PC-3 (cell line): ENCODE results near the gene PRR5. TPM values are rescaled to one million over a fixed set of nuclear protein-coding genes. Genes with fewer than 3 reads are reported as not detected.
"Not testable (repeated sequence)": the region's sequence is repeated elsewhere in the genome, so short reads cannot be mapped to it uniquely, and the experiment has no call there.

ENCODE experiments used
- ATAC-seq: fragments of 200-7000 bp; cut with Tn5 transposase; 2 replicates; pipeline ENCODE4 v1.9.1; 2020; ENCODE audit warnings: mild to moderate bottlenecking, moderate library complexity
- Bru-seq: library from RNA; stranded (reverse); fragments of 400-500 nt; gene quantifications from one replicate; lab custom pipeline; 2021; lab: Mats Ljungman, UMichigan
- BruChase-seq, 2 experiments: library from RNA; stranded (reverse); fragments of 400-500 nt; gene quantifications; one replicate each; lab custom pipeline; 2021; lab: Mats Ljungman, UMichigan
- BruUV-seq: library from RNA; stranded (reverse); fragments of 400-500 nt; replicated peaks from 2 replicates; lab custom pipeline; 2021; lab: Mats Ljungman, UMichigan
- CTCF ChIA-PET: fragments of 300-600 bp; sonication (Branson Sonifier 250); formaldehyde crosslinking; loops from one replicate; lab custom pipeline; 2022; ENCODE audit warnings: antibody characterized with exemption; lab: Charles Lee
- POLR2A ChIA-PET: fragments of 300-600 bp; sonication (Branson Sonifier 250); formaldehyde crosslinking; loops from one replicate; lab custom pipeline; 2022; ENCODE audit warnings: antibody characterized with exemption; ENCODE audit not compliant: unreplicated experiment; lab: Charles Lee
- DNase-seq: peaks from one replicate; pipeline ENCODE4 v3.0.0-alpha.2; 2015
- H2AFZ ChIP-seq: fragments of 300-600 bp; sonication (generic); 2 replicates; pipeline ENCODE4 v1.6.0; 2016; ENCODE audit warnings: antibody characterized with exemption, low read length
- H3F3A ChIP-seq: fragments of 300-600 bp; sonication (generic); one replicate; pipeline ENCODE4 v1.6.0; 2017; ENCODE audit warnings: antibody characterized with exemption, low read length, control low read depth, mild to moderate bottlenecking; ENCODE audit not compliant: unreplicated experiment
- H3K27ac ChIP-seq: fragments of 300-600 bp; sonication (generic); 2 replicates; pipeline ENCODE4 v1.5.1; 2016; ENCODE audit warnings: mild to moderate bottlenecking, low read length
- H3K27me3 ChIP-seq: fragments of 300-600 bp; sonication (generic); 2 replicates; pipeline ENCODE4 v1.6.1; 2016; ENCODE audit warnings: low read length, mixed read lengths
- H3K36me3 ChIP-seq: fragments of 300-600 bp; sonication (generic); 2 replicates; pipeline ENCODE4 v1.6.1; 2016; ENCODE audit warnings: low read depth, mixed run types, low read length, mixed read lengths
- H3K4me1 ChIP-seq: fragments of 300-600 bp; sonication (generic); 2 replicates; pipeline ENCODE4 v1.5.1; 2016; ENCODE audit warnings: low read length; ENCODE audit not compliant: insufficient read depth
- H3K4me2 ChIP-seq: fragments of 300-600 bp; sonication (generic); 2 replicates; pipeline ENCODE4 v1.6.0; 2016; ENCODE audit warnings: low read length
- H3K4me3 ChIP-seq: fragments of 300-600 bp; sonication (generic); 2 replicates; pipeline ENCODE4 v1.5.1; 2016; ENCODE audit warnings: mild to moderate bottlenecking, low read length, mixed read lengths
- H3K79me2 ChIP-seq: fragments of 300-600 bp; sonication (generic); 2 replicates; pipeline ENCODE4 v1.6.1; 2017; ENCODE audit warnings: low read length, mixed read lengths
- H3K9ac ChIP-seq: fragments of 300-600 bp; sonication (generic); 2 replicates; pipeline ENCODE4 v1.6.0; 2016; ENCODE audit warnings: mild to moderate bottlenecking, low read length
- H3K9me2 ChIP-seq: fragments of 300-600 bp; sonication (generic); replicated peaks from 2 replicates; pipeline ENCODE4 v1.6.1; 2016; ENCODE audit warnings: mixed run types, low read length, mixed read lengths
- H3K9me3 ChIP-seq: fragments of 300-600 bp; sonication (generic); 2 replicates; pipeline ENCODE4 v1.6.1; 2016; ENCODE audit warnings: low read length, mixed read lengths
- H4K20me1 ChIP-seq: fragments of 300-600 bp; sonication (generic); 2 replicates; pipeline ENCODE4 v1.6.1; 2016; ENCODE audit warnings: low read length, mixed read lengths
- EZH2 ChIP-seq: fragments of 300-600 bp; sonication (generic); IDR thresholded peaks from one replicate; pipeline ENCODE4 v1.6.1; 2017; ENCODE audit warnings: antibody characterized with exemption, mild to moderate bottlenecking, low read length; ENCODE audit not compliant: unreplicated experiment
- EZH2phosphoT487 ChIP-seq: fragments of 300-600 bp; sonication (generic); IDR thresholded peaks from 2 replicates; pipeline ENCODE4 v1.6.1; 2018; ENCODE audit warnings: mild to moderate bottlenecking, antibody characterized with exemption, low read length, borderline replicate concordance
- intact Hi-C: fragments of 100-400 bp; cut with micrococcal nuclease; formaldehyde crosslinking; loops from 2 replicates; pipeline ENCODE4 v1.9.0; 2023
- long read RNA-seq: library from polyadenylated mRNA; unstranded; transcript quantifications from one replicate; pipeline ENCODE4 v2.0.0, GENCODE V29; 2021; ENCODE audit not compliant: unreplicated experiment
- total RNA-seq: library from RNA; depleted of rRNA; stranded (reverse); fragments of >200 nt; gene quantifications from 2 replicates; pipeline ENCODE4 v1.2.3, GENCODE V29; 2014; rRNA removed
- TF ChIP-seq, protein P1 (sequence below): fragments of 300-600 bp; sonication (generic); conservative IDR thresholded peaks from 2 replicates; pipeline ENCODE4 v1.5.1; 2017; ENCODE audit warnings: antibody characterized with exemption, low read depth, mild to moderate bottlenecking, low read length

PRR5 gene, protein sequence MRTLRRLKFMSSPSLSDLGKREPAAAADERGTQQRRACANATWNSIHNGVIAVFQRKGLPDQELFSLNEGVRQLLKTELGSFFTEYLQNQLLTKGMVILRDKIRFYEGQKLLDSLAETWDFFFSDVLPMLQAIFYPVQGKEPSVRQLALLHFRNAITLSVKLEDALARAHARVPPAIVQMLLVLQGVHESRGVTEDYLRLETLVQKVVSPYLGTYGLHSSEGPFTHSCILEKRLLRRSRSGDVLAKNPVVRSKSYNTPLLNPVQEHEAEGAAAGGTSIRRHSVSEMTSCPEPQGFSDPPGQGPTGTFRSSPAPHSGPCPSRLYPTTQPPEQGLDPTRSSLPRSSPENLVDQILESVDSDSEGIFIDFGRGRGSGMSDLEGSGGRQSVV
- total RNA-seq (14.5 and 21.8 TPM in 2 replicates), Bru-seq, nascent RNA (percentile 15 among the genes with signal in this experiment), BruChase-seq, experiment 1, labeled RNA remaining after a 6-hour chase (percentile 13 among the genes with signal in this experiment), BruChase-seq, experiment 2, labeled RNA remaining after a 2-hour chase (percentile 11 among the genes with signal in this experiment)
- long read RNA-seq, transcript PRR5-202 (8 exons, 1,878 nt): major isoform, 6 of 15 reads
- long read RNA-seq, partial matches to known transcripts: 0 of 15 reads
- long read RNA-seq, other reads (novel, unspliced or antisense): 5 of 15 reads

DNA sequence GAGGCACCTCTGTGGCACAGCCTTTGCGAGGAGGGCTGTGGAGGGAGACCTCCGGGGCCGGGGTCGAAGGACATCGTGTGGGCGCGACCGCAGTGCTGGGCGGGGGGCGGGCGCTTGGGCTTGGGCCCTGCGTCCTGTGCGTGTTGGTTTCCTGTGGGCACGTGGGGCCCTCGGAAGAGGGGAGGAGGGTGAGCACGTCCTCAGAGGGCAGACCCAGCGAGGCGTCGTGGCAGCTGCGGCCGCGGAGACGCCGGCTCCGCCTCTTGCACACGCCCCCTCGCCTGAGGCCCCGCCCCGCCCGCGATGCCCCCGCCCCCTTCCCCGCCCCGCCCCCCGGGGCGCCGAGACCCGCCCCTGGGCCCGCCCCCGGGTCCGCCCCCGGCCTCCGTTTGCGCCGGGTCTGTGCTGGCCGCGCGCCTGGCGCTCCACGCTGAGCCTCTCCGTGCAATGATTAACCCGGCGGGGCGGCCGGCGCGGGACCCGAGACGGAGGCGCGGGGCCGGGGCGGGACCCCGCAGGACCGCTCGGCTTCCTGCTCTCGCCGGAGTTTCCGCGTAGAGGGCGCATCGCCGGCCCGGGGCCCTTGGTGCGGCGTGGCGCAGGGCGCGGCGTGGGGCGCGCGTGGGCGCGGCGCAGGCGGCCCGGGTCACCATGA lies at the start of gene PRR5:
Gene PRR5 (plus strand): TSS at position 381 of the 655 bp plus-strand sequence. CDS start 271 bp downstream, at position 652.
- H4K20me1 ChIP-seq: peaks cover 3% of the 10 kb centered on the region; the same call in 1 of the 2 replicates
- intact Hi-C loops: no loop called here
- H3K4me1 ChIP-seq: peaks cover 6% of the 10 kb centered on the region; the same call in 1 of the 2 replicates
- peak; percentile 40 for DNase-seq
- no peaks in the 10 kb centered on the region for H3K27me3 ChIP-seq
- H3K4me3 ChIP-seq: peak within 1 kb of the TSS; percentile 81
- no peak within 1 kb of the TSS for H3K27ac ChIP-seq
- H3K4me2 ChIP-seq: peak within 1 kb of the TSS; percentile 99
- H2AFZ ChIP-seq: peak within 1 kb of the TSS; percentile 61; the same call in 1 of the 2 replicates
- ATAC-seq: peak; percentile 64
- no peaks in the 10 kb centered on the region for H3K9me3 ChIP-seq
- no peaks in the 10 kb centered on the region for H3K36me3 ChIP-seq
- TF ChIP-seq, protein P1, sequence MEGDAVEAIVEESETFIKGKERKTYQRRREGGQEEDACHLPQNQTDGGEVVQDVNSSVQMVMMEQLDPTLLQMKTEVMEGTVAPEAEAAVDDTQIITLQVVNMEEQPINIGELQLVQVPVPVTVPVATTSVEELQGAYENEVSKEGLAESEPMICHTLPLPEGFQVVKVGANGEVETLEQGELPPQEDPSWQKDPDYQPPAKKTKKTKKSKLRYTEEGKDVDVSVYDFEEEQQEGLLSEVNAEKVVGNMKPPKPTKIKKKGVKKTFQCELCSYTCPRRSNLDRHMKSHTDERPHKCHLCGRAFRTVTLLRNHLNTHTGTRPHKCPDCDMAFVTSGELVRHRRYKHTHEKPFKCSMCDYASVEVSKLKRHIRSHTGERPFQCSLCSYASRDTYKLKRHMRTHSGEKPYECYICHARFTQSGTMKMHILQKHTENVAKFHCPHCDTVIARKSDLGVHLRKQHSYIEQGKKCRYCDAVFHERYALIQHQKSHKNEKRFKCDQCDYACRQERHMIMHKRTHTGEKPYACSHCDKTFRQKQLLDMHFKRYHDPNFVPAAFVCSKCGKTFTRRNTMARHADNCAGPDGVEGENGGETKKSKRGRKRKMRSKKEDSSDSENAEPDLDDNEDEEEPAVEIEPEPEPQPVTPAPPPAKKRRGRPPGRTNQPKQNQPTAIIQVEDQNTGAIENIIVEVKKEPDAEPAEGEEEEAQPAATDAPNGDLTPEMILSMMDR: no peak
- no peak for TF ChIP-seq EZH2
- no peak for TF ChIP-seq EZH2phosphoT487
- no peaks in the 10 kb centered on the region for H3K9me2 ChIP-seq
- ChIA-PET POLR2A (interaction anchor here (0.7 kb wide), 1 partner anchor 898 kb away, joined by 4 read pairs; no protein-coding TSS in a partner anchor), CTCF (interaction anchor here (0.6 kb wide), 1 partner anchor 144 kb away, joined by 3 read pairs; no protein-coding TSS in a partner anchor)
- H3K79me2 ChIP-seq: peaks cover 14% of the 10 kb centered on the region
- no peaks in the 10 kb centered on the region for H3F3A ChIP-seq
- no TSS peak for BruUV-seq
- peak within 1 kb of the TSS; percentile 69 for H3K9ac ChIP-seq

DNA sequence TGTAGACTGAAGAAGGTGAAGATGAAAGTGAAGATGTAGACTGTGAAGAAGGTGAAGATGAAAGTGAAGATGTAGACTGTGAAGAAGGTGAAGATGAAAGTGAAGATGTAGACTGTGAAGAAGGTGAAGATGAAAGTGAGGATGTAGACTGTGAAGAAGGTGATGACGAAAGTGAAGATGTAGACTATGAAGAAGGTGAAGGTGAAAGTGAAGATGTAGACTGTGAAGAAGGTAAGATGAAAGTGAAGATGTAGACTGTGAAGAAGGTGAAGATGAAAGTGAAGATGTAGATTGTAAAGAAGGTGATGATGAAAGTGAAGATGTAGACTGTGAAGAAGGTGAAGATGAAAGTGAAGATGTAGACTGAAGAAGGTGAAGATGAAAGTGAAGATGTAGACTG lies 49.1 kb upstream of the PRR5 start:
- H3K4me1 ChIP-seq, H3K9me2 ChIP-seq, H3K9me3 ChIP-seq, H3F3A ChIP-seq, DNase-seq, POLR2A ChIA-PET, intact Hi-C loops, H3K4me2 ChIP-seq, H3K27ac ChIP-seq, H2AFZ ChIP-seq, H3K79me2 ChIP-seq, H3K4me3 ChIP-seq, CTCF ChIA-PET, ATAC-seq, BruUV-seq, H3K36me3 ChIP-seq, H4K20me1 ChIP-seq, H3K9ac ChIP-seq: not testable (repeated sequence)
- peaks cover 13% of the 10 kb centered on the region for H3K27me3 ChIP-seq

GRCh38 chr22:44658311-44658953 lies 43.6 kb upstream of the PRR5 start:
- no peak overlapping the region for H3K27ac ChIP-seq
- POLR2A ChIA-PET: no interaction called here
- no peak for ATAC-seq

More at GRCh38 chr22:44658311-44658953, 43.6 kb upstream of the PRR5 start:
- H3K36me3 ChIP-seq: no peaks in the 10 kb centered on the region
- intact Hi-C loops: no loop called here
- CTCF ChIA-PET: no interaction called here
- no TSS peak for BruUV-seq
- no peaks in the 10 kb centered on the region for H3K4me1 ChIP-seq
- no peak overlapping the region for H3K4me2 ChIP-seq
- H3K9me3 ChIP-seq: no peaks in the 10 kb centered on the region
- no peaks in the 10 kb centered on the region for H4K20me1 ChIP-seq
- no peaks in the 10 kb centered on the region for H3K9me2 ChIP-seq
- no peak for DNase-seq
- H3K79me2 ChIP-seq: no peaks in the 10 kb centered on the region
- H2AFZ ChIP-seq: no peak overlapping the region
- H3K4me3 ChIP-seq: no peak overlapping the region
- no peak overlapping the region for H3K9ac ChIP-seq
- 0 out of 2 replicates have a peak, but pooled peaks cover 3% of the 10 kb centered on the region for H3K27me3 ChIP-seq
- H3F3A ChIP-seq: no peaks in the 10 kb centered on the region
- TF ChIP-seq EZH2: no peak
- no peak for TF ChIP-seq EZH2phosphoT487
- TF ChIP-seq, protein P1: no peak
